Adrenal gland (tissue), 12 donors: Measurements from ENCODE around the gene SVOP. TPM values are rescaled to one million over a fixed set of nuclear protein-coding genes. Genes with fewer than 3 reads are reported as not detected.
A peak's percentile ranks its signal among the peaks of the same experiment; 100 is the strongest.

Experiments used
- DNase-seq, 7 donors: peaks; one replicate each; pipeline ENCODE4 v3.0.0-alpha.2; 2019 to 2020
- H3K27ac ChIP-seq, 5 donors: fragments of 200-600 bp; sonication (generic) in 4 of 5; 1 replicate in 3 of 5; 2 replicates in 2 of 5; pipeline versions ENCODE4 v1.5.1 to v1.8.0; 2016 to 2020; ENCODE audit warnings: mild to moderate bottlenecking in 1 of 5
- H3K27me3 ChIP-seq: fragments of 200-600 bp; 2 replicates; pipeline ENCODE4 v1.8.0; 2021
- H3K36me3 ChIP-seq, 2 donors: fragments of 200-600 bp; replicated peaks in 1 of 2; 1 replicate in 1 of 2; 2 replicates in 1 of 2; pipeline versions ENCODE4 v1.5.1 to v1.8.0; 2018 to 2022
- H3K4me1 ChIP-seq, 2 donors: fragments of 200-600 bp; replicated peaks in 1 of 2; 1 replicate in 1 of 2; 2 replicates in 1 of 2; pipeline versions ENCODE4 v1.5.1 to v1.8.0; 2018 to 2021
- H3K4me3 ChIP-seq, 4 donors: fragments of 200-600 bp; sonication (generic) in 3 of 4; one replicate each; pipeline ENCODE4 v1.5.1; 2016 to 2018
- H3K9me3 ChIP-seq, 3 donors: fragments of 200-600 bp; sonication (generic) in 1 of 3; replicated peaks in 1 of 3; 1 replicate in 2 of 3; 2 replicates in 1 of 3; pipeline versions ENCODE4 v1.5.1 to v1.8.0; 2016 to 2021
- CTCF ChIP-seq, 6 experiments: fragments of 450-650 bp in 4 of 6; fragments of 200-600 bp in 2 of 6; sonication (generic) in 1 of 6; IDR thresholded peaks; 1 replicate in 5 of 6; 2 replicates in 1 of 6; pipeline versions ENCODE4 v1.5.1 to v1.8.0; 2016 to 2021; ENCODE audit warnings: antibody characterized with exemption in 6 of 6, mild to moderate bottlenecking in 2 of 6, moderate library complexity in 1 of 6
- POLR2A ChIP-seq, 2 donors: fragments of 450-650 bp; IDR thresholded peaks; one replicate each; pipeline ENCODE4 v1.6.1; 2017; ENCODE audit warnings: antibody characterized with exemption in 2 of 2, mild to moderate bottlenecking in 2 of 2, moderate library complexity in 1 of 2
- WGBS, 4 donors: extraction: QIAGEN DNeasy Blood & Tissue Kit in 2 of 4; methylation state at CpG; one replicate each; pipeline versions ENCODE4 v1.1.5 to v1.1.7; 2013 to 2017; 5-methylcytosine and 5-hydroxymethylcytosine counted together
- intact Hi-C, 2 donors: fragments of 100-400 bp; cut with DNase I; formaldehyde crosslinking; loops; one replicate each; pipeline versions ENCODE4 v1.14.1 to v1.15.0; 2022 to 2023
- polyA plus RNA-seq, 3 donors: library from polyadenylated mRNA; stranded (reverse); fragments of 200-250 nt in 2 of 3; fragments of 350-450 nt in 1 of 3; fragmentation: Illumina TruSeq in 1 of 3; extraction: RNeasy Lipid Tissue Mini Kit (QIAGEN cat#74804) in 1 of 3; gene quantifications; one replicate each; pipeline ENCODE4 v1.2.3, GENCODE V29; 2013 to 2014
- total RNA-seq, 9 donors: library from RNA; depleted of rRNA in 4 of 9; stranded (reverse); fragments of >200 nt in 4 of 9; fragments of 120-200 nt in 1 of 9; fragmentation: NEBNext Ultra II Directional in 1 of 9; extraction: Animal tissue kit (Norgen Biotek cat#: 25700) in 1 of 9; gene quantifications; one replicate each; pipeline versions ENCODE4 v1.1.0 to v1.2.4, GENCODE V29; 2013 to 2023
- donor health status: healthy with polysubstance abuse.
- donor health status: Bipolar disorder and iron deficiency.
- donor health status: DM: yes; HTN: yes; CAD: no.
- donor health status: DM: no; HTN: no; CAD: no.
- donor health status: DM: no; HTN: no; CAD: no.
- donor health status: DM: yes; HTN: yes; CAD: no.

The SVOP gene
- total and polyA plus RNA-seq, 12 donors: 0.08 to 2.6 (median 0.98) TPM; not detected in 4

DNA sequence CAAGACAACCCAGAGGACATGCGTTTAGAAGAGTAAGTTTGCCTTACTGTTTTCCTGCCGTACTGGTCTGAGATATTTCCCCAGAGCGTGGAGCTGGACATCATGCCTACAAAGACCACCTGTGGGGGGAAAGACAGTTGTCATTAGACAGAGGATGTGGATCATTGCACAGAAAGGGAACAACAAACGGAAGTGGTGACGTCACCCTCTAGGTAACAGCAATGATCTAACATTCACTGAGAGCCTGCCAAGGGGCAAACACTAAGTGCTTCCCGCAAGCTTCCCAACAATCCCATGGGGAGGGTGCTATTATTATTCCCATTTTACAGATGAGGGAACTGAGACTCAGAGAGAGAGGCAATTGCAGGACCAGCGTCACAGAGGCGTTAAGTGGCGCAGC, 48.5 kb downstream of the SVOP start:
- Histone ChIP-seq H3K27me3 (no peaks in the 10 kb centered on the region), H3K4me3 (no peak overlapping the region), H3K36me3 (no peaks in the 10 kb centered on the region), H3K4me1 (no peaks in the 10 kb centered on the region), H3K9me3 (no peaks in the 10 kb centered on the region), H3K27ac (no peak overlapping the region)
- no peak for DNase-seq
- no peak for TF ChIP-seq CTCF (IDR thresholded peaks at IDR 0.05)
- no peak for TF ChIP-seq POLR2A (IDR thresholded peaks at IDR 0.05)
- WGBS, 4 donors: 69 to 81% (median 77%) methylated on average over 9 of the region's 9 CpGs
- intact Hi-C loops: no loop called here

GRCh38 chr12:108969622-108970021, 51.2 kb downstream of the SVOP start:
- intact Hi-C loops: no loop called here
- TF ChIP-seq CTCF (IDR thresholded peaks at IDR 0.05): no peak
- no peak for TF ChIP-seq POLR2A (IDR thresholded peaks at IDR 0.05)
- Histone ChIP-seq H3K27ac (no peak overlapping the region), H3K9me3 (no peaks in the 10 kb centered on the region), H3K36me3 (no peaks in the 10 kb centered on the region), H3K4me1 (no peaks in the 10 kb centered on the region), H3K4me3 (no peak overlapping the region), H3K27me3 (no peaks in the 10 kb centered on the region)
- WGBS, 4 donors: 62 to 89% (median 80%) methylated on average over 2 of the region's 2 CpGs
- no peak for DNase-seq

DNA sequence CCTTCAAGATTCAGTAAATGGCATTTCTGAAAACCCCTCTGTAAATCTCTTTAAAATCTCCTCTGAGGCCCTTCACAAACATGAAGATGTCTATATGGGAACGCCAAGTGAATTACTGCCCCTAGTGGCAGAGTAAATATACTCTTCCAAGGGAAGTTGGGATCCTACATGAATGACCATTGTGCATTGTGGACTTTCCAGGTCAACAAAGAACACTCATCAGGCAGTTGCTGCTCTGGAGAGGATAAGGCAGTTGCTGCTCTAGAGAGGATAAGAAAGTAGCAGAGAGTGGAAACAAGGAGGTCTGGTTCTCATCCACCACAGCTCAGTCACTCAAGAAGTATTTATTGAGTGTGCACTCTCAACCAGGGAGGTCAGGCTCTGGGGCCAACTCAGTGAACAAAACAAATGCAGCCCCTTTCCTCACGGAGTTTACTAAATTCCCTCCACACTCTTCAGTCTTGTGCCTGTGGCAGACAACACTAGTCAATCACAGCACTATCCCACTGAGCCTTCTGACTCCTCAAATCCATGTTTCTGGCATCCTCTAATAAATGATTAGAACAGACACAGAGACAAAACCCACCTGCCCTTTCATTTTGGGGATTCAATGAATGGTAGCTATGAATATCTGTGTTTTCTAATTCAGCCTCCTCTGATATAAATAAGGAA, 52.9 kb downstream of the SVOP start:
- Histone ChIP-seq H3K4me3 (no peak overlapping the region), H3K27ac (no peak overlapping the region), H3K36me3 (no peaks in the 10 kb centered on the region), H3K4me1 (no peaks in the 10 kb centered on the region), H3K27me3 (no peaks in the 10 kb centered on the region), H3K9me3 (no peaks in the 10 kb centered on the region)
- TF ChIP-seq CTCF (IDR thresholded peaks at IDR 0.05) (peak; percentile 4 to 35 (median 22)), POLR2A (IDR thresholded peaks at IDR 0.05) (no peak)
- WGBS, 4 donors: 38 to 48% (median 43%) methylated on average over 2 of the region's 2 CpGs
- intact Hi-C loops: no loop called here
- DNase-seq: no peak

- Histone ChIP-seq H3K4me1 (no peaks in the 10 kb centered on the region), H3K4me3 (no peak overlapping the region)
- intact Hi-C loops: no loop called here
These were observed 54.3 kb downstream of the SVOP start for GRCh38 chr12:108966378-108967151.

More at GRCh38 chr12:108966378-108967151, 54.3 kb downstream of the SVOP start:
- DNase-seq: no peak
- 83 to 91% (median 87%) methylated on average over 9 of the region's 9 CpGs for WGBS, 4 donors
- Histone ChIP-seq H3K9me3 (no peaks in the 10 kb centered on the region), H3K27me3 (no peaks in the 10 kb centered on the region), H3K27ac (no peak overlapping the region), H3K36me3 (no peaks in the 10 kb centered on the region)
- TF ChIP-seq CTCF (IDR thresholded peaks at IDR 0.05) (no peak), POLR2A (IDR thresholded peaks at IDR 0.05) (no peak)
